Astrocyte of the cerebellum (primary cell): ENCODE measurements around the gene HOXD8.

Experiments
- DNase-seq: peaks from one replicate; pipeline ENCODE4 v3.0.0-alpha.2; 2011; ENCODE audit warnings: low read depth
- H3K4me3 ChIP-seq: 2 replicates; pipeline ENCODE4 v1.5.1; 2011; ENCODE audit warnings: mild to moderate bottlenecking, low read depth, low read length, moderate library complexity
- CTCF ChIP-seq: IDR thresholded peaks from 2 replicates; pipeline ENCODE4 v1.5.1; 2012; ENCODE audit warnings: low read length, low read depth, moderate library complexity, mild to moderate bottlenecking; ENCODE audit errors: missing control alignments
- in situ Hi-C: cut with HindIII; loops from 2 replicates; pipeline ENCODE4 v1.10.0; 2017; ENCODE audit warnings: low sequenced_read_pairs

Gene HOXD8

GRCh38 chr2:176114930-176115625, 14.4 kb upstream of the HOXD8 start:
- H3K4me3 ChIP-seq: no peak overlapping the region
- in situ Hi-C loops: loop anchor here (25.0 kb wide), 1 partner anchor 1022 kb away; no protein-coding TSS in a partner anchor
- no peak for TF ChIP-seq CTCF
- no peak for DNase-seq

- TF ChIP-seq CTCF: no peak
- DNase-seq: no peak
- in situ Hi-C loops: loop anchor here (25.0 kb wide), 1 partner anchor 1021 kb away; no protein-coding TSS in a partner anchor
- no peak within 1 kb of the TSS for H3K4me3 ChIP-seq
Observed at GRCh38 chr2:176115883-176116813, 13.4 kb upstream of the HOXD8 start, which contains the start of gene HOXD10. Gene HOXD10 (plus strand): TSS chr2:176116778. CDS start chr2:176116834, 56 bp downstream.

- no peak for DNase-seq
- TF ChIP-seq CTCF: no peak
- in situ Hi-C loops: loop anchor here (25.0 kb wide), 1 partner anchor 1020 kb away; no protein-coding TSS in a partner anchor
- H3K4me3 ChIP-seq: no peak overlapping the region
Observed at GRCh38 chr2:176117162-176117822, 12.2 kb upstream of the HOXD8 start.

- no peak overlapping the region for H3K4me3 ChIP-seq
- no peak for TF ChIP-seq CTCF
- no peak for DNase-seq
- in situ Hi-C loops: loop anchor here (25.0 kb wide), 1 partner anchor 1019 kb away; no protein-coding TSS in a partner anchor
Observed at GRCh38 chr2:176117823-176118371, 11.6 kb upstream of the HOXD8 start.

- in situ Hi-C loops: loop anchor here (25.0 kb wide), 1 partner anchor 1019 kb away; no protein-coding TSS in a partner anchor
- no peak for TF ChIP-seq CTCF
- H3K4me3 ChIP-seq: no peak overlapping the region
- no peak for DNase-seq
Observed at GRCh38 chr2:176118601-176119339, 10.7 kb upstream of the HOXD8 start.
